NB4 (cell line): ENCODE results near the gene SEMA6D.

Source experiments
- DNase-seq: peaks from one replicate; pipeline ENCODE4 v3.0.0; 2010; ENCODE audit warnings: low read depth
- H3K4me3 ChIP-seq: one replicate; pipeline ENCODE4 v1.5.1; 2011; ENCODE audit warnings: mild to moderate bottlenecking, low read depth, low read length, moderate library complexity
- CTCF ChIP-seq: IDR thresholded peaks from one replicate; pipeline ENCODE4 v1.5.1; 2012; ENCODE audit warnings: low read depth, low read length
- MAX ChIP-seq: IDR thresholded peaks from 2 replicates; pipeline ENCODE4 v1.6.1; 2011; ENCODE audit warnings: low read depth, low read length
- MYC ChIP-seq: IDR thresholded peaks from 2 replicates; pipeline ENCODE4 v1.6.1; 2011; ENCODE audit warnings: low read depth, low read length
- POLR2A ChIP-seq: IDR thresholded peaks from 2 replicates; pipeline ENCODE4 v1.6.1; 2011; ENCODE audit warnings: mild to moderate bottlenecking; ENCODE audit not compliant: insufficient read length; ENCODE audit errors: extremely low read depth

The SEMA6D gene, protein sequence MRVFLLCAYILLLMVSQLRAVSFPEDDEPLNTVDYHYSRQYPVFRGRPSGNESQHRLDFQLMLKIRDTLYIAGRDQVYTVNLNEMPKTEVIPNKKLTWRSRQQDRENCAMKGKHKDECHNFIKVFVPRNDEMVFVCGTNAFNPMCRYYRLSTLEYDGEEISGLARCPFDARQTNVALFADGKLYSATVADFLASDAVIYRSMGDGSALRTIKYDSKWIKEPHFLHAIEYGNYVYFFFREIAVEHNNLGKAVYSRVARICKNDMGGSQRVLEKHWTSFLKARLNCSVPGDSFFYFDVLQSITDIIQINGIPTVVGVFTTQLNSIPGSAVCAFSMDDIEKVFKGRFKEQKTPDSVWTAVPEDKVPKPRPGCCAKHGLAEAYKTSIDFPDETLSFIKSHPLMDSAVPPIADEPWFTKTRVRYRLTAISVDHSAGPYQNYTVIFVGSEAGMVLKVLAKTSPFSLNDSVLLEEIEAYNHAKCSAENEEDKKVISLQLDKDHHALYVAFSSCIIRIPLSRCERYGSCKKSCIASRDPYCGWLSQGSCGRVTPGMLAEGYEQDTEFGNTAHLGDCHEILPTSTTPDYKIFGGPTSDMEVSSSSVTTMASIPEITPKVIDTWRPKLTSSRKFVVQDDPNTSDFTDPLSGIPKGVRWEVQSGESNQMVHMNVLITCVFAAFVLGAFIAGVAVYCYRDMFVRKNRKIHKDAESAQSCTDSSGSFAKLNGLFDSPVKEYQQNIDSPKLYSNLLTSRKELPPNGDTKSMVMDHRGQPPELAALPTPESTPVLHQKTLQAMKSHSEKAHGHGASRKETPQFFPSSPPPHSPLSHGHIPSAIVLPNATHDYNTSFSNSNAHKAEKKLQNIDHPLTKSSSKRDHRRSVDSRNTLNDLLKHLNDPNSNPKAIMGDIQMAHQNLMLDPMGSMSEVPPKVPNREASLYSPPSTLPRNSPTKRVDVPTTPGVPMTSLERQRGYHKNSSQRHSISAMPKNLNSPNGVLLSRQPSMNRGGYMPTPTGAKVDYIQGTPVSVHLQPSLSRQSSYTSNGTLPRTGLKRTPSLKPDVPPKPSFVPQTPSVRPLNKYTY

DNA sequence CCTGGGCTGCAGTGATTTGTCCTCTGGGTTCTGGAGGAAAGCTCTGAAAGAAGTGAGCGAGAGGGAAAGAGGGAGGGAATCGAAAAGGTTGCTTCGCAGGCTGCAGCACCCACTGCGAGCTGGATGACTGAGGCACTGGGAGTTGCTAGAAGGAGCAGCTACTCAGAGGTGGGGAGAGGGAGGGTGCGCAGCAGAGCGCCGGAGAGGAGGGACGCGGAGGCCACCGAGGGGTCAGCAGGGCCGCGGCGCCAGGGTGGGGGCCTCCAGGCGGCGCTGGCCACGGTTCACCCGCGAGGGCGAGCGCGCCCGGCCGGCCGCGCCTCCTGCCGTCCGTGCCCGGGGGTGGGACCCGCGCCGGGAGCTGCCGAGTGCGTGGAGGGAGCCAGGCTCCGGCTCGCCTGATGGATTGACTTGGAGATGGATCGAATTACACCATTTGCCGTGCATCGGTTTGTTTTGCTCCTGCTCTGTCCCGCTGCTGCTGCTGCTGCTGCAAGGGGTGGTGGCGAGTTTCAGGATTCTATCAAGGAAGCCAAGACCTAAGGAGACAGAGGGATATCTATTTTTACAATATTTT is at the start of gene SEMA6D:
Gene SEMA6D (plus strand): TSS at position 470 of the 577 bp plus-strand sequence. CDS start 42,294 bp downstream, outside the sequence.
- H3K4me3 ChIP-seq = no peak within 1 kb of the TSS
- TF ChIP-seq MYC (no peak), POLR2A (no peak)
- DNase-seq = no peak

DNA sequence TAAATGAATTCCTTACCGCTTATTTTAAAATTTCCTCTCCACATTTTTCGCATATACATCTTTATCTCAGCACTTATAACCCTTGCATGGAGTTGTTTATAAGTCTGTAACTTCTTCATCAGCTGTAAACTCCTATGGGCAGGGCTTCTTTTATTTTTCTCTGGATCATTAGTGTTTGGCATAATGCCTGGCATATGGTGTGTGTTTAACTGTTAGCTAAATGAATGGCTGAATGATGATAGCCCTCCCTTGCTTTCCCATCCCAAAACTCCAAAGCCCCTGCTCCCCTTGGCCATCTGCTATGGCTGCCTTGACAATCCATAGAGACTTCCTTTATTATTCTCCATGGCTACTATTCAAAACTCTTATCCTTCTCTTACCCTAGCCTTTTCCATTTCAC is 48.1 kb upstream of the SEMA6D start:
- no peak for TF ChIP-seq MAX
- no peak for TF ChIP-seq POLR2A
- TF ChIP-seq CTCF = no peak
- TF ChIP-seq MYC = no peak
- H3K4me3 ChIP-seq = no peak overlapping the region
- no peak for DNase-seq

DNA sequence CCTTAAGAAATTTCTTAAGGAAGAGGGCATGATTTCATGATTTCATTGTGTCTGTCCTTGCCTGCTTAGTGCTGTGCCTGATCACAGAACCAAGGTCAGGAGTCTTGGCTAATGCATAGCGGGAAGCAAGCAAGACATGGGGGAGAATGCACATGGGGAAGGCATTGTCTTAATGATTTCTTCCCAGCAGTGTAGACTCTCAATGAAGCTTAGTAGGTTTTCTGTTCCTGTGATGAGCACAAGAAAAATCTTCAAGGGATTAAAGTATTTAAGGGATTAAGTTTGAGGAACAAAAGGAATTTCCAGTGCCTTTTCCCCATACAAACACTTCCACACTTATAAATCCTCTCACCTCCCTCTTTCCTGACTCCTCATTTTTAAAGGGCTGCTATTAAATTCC is 46.9 kb upstream of the SEMA6D start:
- TF ChIP-seq POLR2A (no peak), CTCF (no peak), MYC (no peak), MAX (no peak)
- no peak overlapping the region for H3K4me3 ChIP-seq
- DNase-seq = no peak

GRCh38 chr15:47673232-47673761 is 44.0 kb upstream of the SEMA6D start:
- DNase-seq = no peak
- H3K4me3 ChIP-seq = no peak overlapping the region
- TF ChIP-seq CTCF = no peak
- no peak for TF ChIP-seq MAX
- TF ChIP-seq MYC = no peak
- no peak for TF ChIP-seq POLR2A

- TF ChIP-seq POLR2A = no peak
- no peak for TF ChIP-seq MAX
- no peak for TF ChIP-seq CTCF
- no peak for TF ChIP-seq MYC
- no peak overlapping the region for H3K4me3 ChIP-seq
- no peak for DNase-seq
Measured at GRCh38 chr15:47674586-47675232, 42.6 kb upstream of the SEMA6D start.
